OCI-LY1 (cell line): ENCODE data around the gene GAS2L3.

Source experiments
- H2AFZ ChIP-seq: fragments of 200-600 bp; sonication (generic), shearing (Covaris generic); 2 replicates; pipeline ENCODE4 v1.6.0; 2014; ENCODE audit warnings: antibody characterized with exemption, mild to moderate bottlenecking, low read length
- H3F3A ChIP-seq: fragments of 200-600 bp; sonication (generic), shearing (Covaris generic); 2 replicates; pipeline ENCODE4 v1.6.0; 2014; ENCODE audit warnings: mild to moderate bottlenecking, antibody characterized with exemption, low read length, moderate library complexity; ENCODE audit not compliant: insufficient read depth
- H3K27ac ChIP-seq: fragments of 200-600 bp; sonication (generic); 2 replicates; pipeline ENCODE4 v1.5.1; 2014; ENCODE audit warnings: low read length, mixed run types, mild to moderate bottlenecking, low read depth; ENCODE audit not compliant: poor library complexity, severe bottlenecking
- H3K27me3 ChIP-seq: fragments of 200-600 bp; sonication (generic); 2 replicates; pipeline ENCODE4 v1.6.0; 2014; ENCODE audit warnings: antibody characterized with exemption, mild to moderate bottlenecking, low read length, moderate library complexity; ENCODE audit not compliant: insufficient read depth
- H3K36me3 ChIP-seq: fragments of 200-600 bp; sonication (generic); 2 replicates; pipeline ENCODE4 v1.6.1; 2014; ENCODE audit warnings: mild to moderate bottlenecking, antibody characterized with exemption, low read length, moderate library complexity, mixed read lengths; ENCODE audit not compliant: insufficient read depth
- H3K4me1 ChIP-seq: fragments of 200-600 bp; sonication (generic); 2 replicates; pipeline ENCODE4 v1.5.1; 2014; ENCODE audit warnings: mild to moderate bottlenecking, low read length, moderate library complexity; ENCODE audit not compliant: insufficient read depth, severe bottlenecking
- H3K4me2 ChIP-seq: fragments of 200-600 bp; sonication (generic), shearing (Covaris generic); 2 replicates; pipeline ENCODE4 v1.6.1; 2014; ENCODE audit warnings: low read length
- H3K4me3 ChIP-seq: fragments of 200-600 bp; sonication (generic); 2 replicates; pipeline ENCODE4 v1.5.1; 2014; ENCODE audit warnings: low read length, low read depth, mild to moderate bottlenecking, mixed read lengths; ENCODE audit not compliant: poor library complexity, severe bottlenecking
- H3K79me2 ChIP-seq: fragments of 200-600 bp; shearing (Covaris generic); 2 replicates; pipeline ENCODE4 v1.6.1; 2016; ENCODE audit warnings: mixed run types, low read length, mixed read lengths; ENCODE audit not compliant: insufficient read depth
- H3K9ac ChIP-seq: fragments of 200-600 bp; sonication (generic), shearing (Covaris generic); 2 replicates; pipeline ENCODE4 v1.6.1; 2014; ENCODE audit warnings: mild to moderate bottlenecking, low read length, mixed read lengths
- H3K9me2 ChIP-seq: fragments of 200-600 bp; sonication (generic), shearing (Covaris generic); 2 replicates; pipeline ENCODE4 v1.6.1; 2014; ENCODE audit warnings: low read depth, mild to moderate bottlenecking, low read length, mixed read lengths
- H3K9me3 ChIP-seq: fragments of 200-600 bp; shearing (Covaris generic); 2 replicates; pipeline ENCODE4 v1.6.1; 2014; ENCODE audit warnings: low read length, mixed read lengths
- H4K20me1 ChIP-seq: fragments of 200-600 bp; sonication (generic), shearing (Covaris generic); 2 replicates; pipeline ENCODE4 v1.6.0; 2016; ENCODE audit warnings: mild to moderate bottlenecking, low read length; ENCODE audit not compliant: insufficient read depth
- CTCF ChIP-seq: fragments of 200-600 bp; sonication (generic), shearing (Covaris generic); IDR thresholded peaks from 2 replicates; pipeline ENCODE4 v1.5.1; 2017; ENCODE audit warnings: mild to moderate bottlenecking, antibody characterized with exemption, low read length, moderate library complexity, mixed read lengths
- EZH2 ChIP-seq: fragments of 200-600 bp; sonication (generic), shearing (Covaris generic); IDR thresholded peaks from 2 replicates; pipeline ENCODE4 v1.8.0; 2017; ENCODE audit warnings: borderline replicate concordance, mixed run types, mild to moderate bottlenecking, antibody characterized with exemption, low read length, moderate library complexity, mixed read lengths

The GAS2L3 gene

GRCh38 chr12:100672075-100672592 lies 98.7 kb downstream of the GAS2L3 start:
- TF ChIP-seq CTCF: peak; percentile 76
- TF ChIP-seq EZH2: no peak
- Histone ChIP-seq H3K4me3 (no peak overlapping the region), H3K9me2 (no peaks in the 10 kb centered on the region), H3K27me3 (no peaks in the 10 kb centered on the region), H2AFZ (no peak overlapping the region), H3F3A (no peaks in the 10 kb centered on the region), H3K4me1 (no peaks in the 10 kb centered on the region), H4K20me1 (no peaks in the 10 kb centered on the region), H3K4me2 (no peak overlapping the region), H3K9me3 (no peaks in the 10 kb centered on the region), H3K27ac (no peak overlapping the region), H3K79me2 (no peaks in the 10 kb centered on the region), H3K9ac (no peak overlapping the region), H3K36me3 (no peaks in the 10 kb centered on the region)

- Histone ChIP-seq H3K4me3 (no peak overlapping the region), H3K27ac (no peak overlapping the region), H3K4me2 (no peak overlapping the region), H4K20me1 (no peaks in the 10 kb centered on the region), H3K27me3 (no peaks in the 10 kb centered on the region), H3K36me3 (no peaks in the 10 kb centered on the region), H3K9me3 (no peaks in the 10 kb centered on the region), H3K79me2 (no peaks in the 10 kb centered on the region), H3K9ac (no peak overlapping the region), H3F3A (no peaks in the 10 kb centered on the region), H2AFZ (no peak overlapping the region), H3K9me2 (no peaks in the 10 kb centered on the region), H3K4me1 (no peaks in the 10 kb centered on the region)
- no peak for TF ChIP-seq EZH2
- TF ChIP-seq CTCF: no peak
Measured at GRCh38 chr12:100674036-100674888, 100.8 kb downstream of the GAS2L3 start.
